22Rv1 (cell line): Measurements from ENCODE around the gene TAGLN.

ENCODE experiments used
- ZFX ChIP-seq: fragments of 450-650 bp; IDR thresholded peaks from 2 replicates; pipeline ENCODE4 v1.6.1; 2017; ENCODE audit warnings: antibody characterized with exemption, borderline replicate concordance
- TF ChIP-seq, protein P1 (sequence below): fragments of 450-650 bp; IDR thresholded peaks from 2 replicates; pipeline ENCODE4 v1.5.1; 2017; ENCODE audit warnings: mild to moderate bottlenecking

DNA sequence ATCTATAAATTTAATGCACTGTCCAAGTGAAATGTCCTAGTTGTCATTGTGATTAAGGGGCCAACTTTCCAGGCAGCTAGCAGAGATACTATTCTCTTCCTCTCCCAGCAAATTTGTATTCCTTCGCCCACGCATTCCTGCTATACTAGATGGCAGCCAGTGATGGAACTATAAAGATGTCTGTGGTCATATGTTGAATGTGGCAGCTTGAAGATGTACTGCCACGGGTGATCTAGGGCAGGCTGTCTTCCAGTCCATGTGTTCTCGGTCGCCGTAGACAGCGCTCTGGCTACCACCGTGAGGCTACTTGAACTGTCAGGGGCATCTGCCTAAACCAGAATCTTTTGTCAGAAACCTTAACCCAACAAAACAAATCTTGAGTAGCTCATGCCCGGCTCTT lies 29.0 kb upstream of the TAGLN start:
- TF ChIP-seq, protein P1, sequence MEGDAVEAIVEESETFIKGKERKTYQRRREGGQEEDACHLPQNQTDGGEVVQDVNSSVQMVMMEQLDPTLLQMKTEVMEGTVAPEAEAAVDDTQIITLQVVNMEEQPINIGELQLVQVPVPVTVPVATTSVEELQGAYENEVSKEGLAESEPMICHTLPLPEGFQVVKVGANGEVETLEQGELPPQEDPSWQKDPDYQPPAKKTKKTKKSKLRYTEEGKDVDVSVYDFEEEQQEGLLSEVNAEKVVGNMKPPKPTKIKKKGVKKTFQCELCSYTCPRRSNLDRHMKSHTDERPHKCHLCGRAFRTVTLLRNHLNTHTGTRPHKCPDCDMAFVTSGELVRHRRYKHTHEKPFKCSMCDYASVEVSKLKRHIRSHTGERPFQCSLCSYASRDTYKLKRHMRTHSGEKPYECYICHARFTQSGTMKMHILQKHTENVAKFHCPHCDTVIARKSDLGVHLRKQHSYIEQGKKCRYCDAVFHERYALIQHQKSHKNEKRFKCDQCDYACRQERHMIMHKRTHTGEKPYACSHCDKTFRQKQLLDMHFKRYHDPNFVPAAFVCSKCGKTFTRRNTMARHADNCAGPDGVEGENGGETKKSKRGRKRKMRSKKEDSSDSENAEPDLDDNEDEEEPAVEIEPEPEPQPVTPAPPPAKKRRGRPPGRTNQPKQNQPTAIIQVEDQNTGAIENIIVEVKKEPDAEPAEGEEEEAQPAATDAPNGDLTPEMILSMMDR, result no peak
- TF ChIP-seq ZFX, result no peak
